ENCODE data around the gene TMEM126B.
A peak's percentile ranks its signal among the peaks of the same experiment; 100 is the strongest.
"Not testable (repeated sequence)": the region's sequence is repeated elsewhere in the genome, so short reads cannot be mapped to it uniquely, and the experiment has no call there.

TMEM126B gene

GRCh38 chr11:85627998-85628770, at the start of gene TMEM126B:
TSS of gene TMEM126B (plus strand) at chr11:85628593. CDS start at chr11:85628608, 15 bp downstream.
- DNase-seq, result peak; percentile 95

GRCh38 chr11:85582111-85582510, 46.3 kb upstream of the TMEM126B start:
- DNase-seq, result no peak

GRCh38 chr11:85589373-85589772, 39.0 kb upstream of the TMEM126B start:
- DNase-seq, result no peak

GRCh38 chr11:85590848-85591483, 37.4 kb upstream of the TMEM126B start:
- no peak for DNase-seq

- no peak for DNase-seq
These were observed 33.0 kb upstream of the TMEM126B start for GRCh38 chr11:85595285-85595884.

- no peak for DNase-seq
These were observed 31.5 kb upstream of the TMEM126B start for GRCh38 chr11:85596886-85597285.

- no peak for DNase-seq
These were observed 29.3 kb upstream of the TMEM126B start for GRCh38 chr11:85599083-85599482.

- DNase-seq, result no peak
These were observed 25.7 kb upstream of the TMEM126B start for GRCh38 chr11:85602526-85603213.

GRCh38 chr11:85603220-85603619, 25.2 kb upstream of the TMEM126B start:
- DNase-seq, result no peak

GRCh38 chr11:85606237-85606636, 22.2 kb upstream of the TMEM126B start:
- DNase-seq, result not testable (repeated sequence)

GRCh38 chr11:85608621-85609020, 19.8 kb upstream of the TMEM126B start:
- DNase-seq, result not testable (repeated sequence)

GRCh38 chr11:85609286-85609685, 19.1 kb upstream of the TMEM126B start:
- DNase-seq, result not testable (repeated sequence)

- not testable (repeated sequence) for DNase-seq
These were observed 16.8 kb upstream of the TMEM126B start for GRCh38 chr11:85611643-85612042.

- DNase-seq, result no peak
These were observed 8.9 kb upstream of the TMEM126B start for GRCh38 chr11:85619499-85619898.

- DNase-seq, result no peak
These were observed 8.1 kb upstream of the TMEM126B start for GRCh38 chr11:85620256-85620655.

GRCh38 chr11:85626496-85626895, 1.9 kb upstream of the TMEM126B start:
- no peak for DNase-seq

- no peak for DNase-seq
These were observed 928 bp upstream of the TMEM126B start, which contains the start of gene DLG2 for GRCh38 chr11:85627332-85627997. TSS of gene DLG2 (minus strand) at chr11:85627344.

GRCh38 chr11:85628771-85629341, 463 bp downstream of the TMEM126B start:
- no peak for DNase-seq

- no peak for DNase-seq
These were observed 6.4 kb downstream of the TMEM126B start for GRCh38 chr11:85634747-85635146.

- no peak for DNase-seq
These were observed 14.8 kb downstream of the TMEM126B start for GRCh38 chr11:85643191-85643614.

GRCh38 chr11:85647078-85647477, 18.7 kb downstream of the TMEM126B start:
- no peak for DNase-seq

- peak; percentile 81 for DNase-seq
These were observed 19.4 kb downstream of the TMEM126B start, which contains the start of gene TMEM126A for GRCh38 chr11:85647604-85648299. TSS of gene TMEM126A (plus strand) at chr11:85647967. CDS start at chr11:85650256, 2,289 bp downstream.
